ENCODE measurements around the gene MUC6. TPM values are rescaled to one million over a fixed set of nuclear protein-coding genes. Genes with fewer than 3 reads are reported as not detected.

The MUC6 gene
- total and polyA plus RNA-seq, 2 donors (not counting 3 experiments of a cell fraction or from before 2014, with no cell fraction given): not detected

- Histone ChIP-seq H3K9me3 (replicated peaks; ENCODE audit: control insufficient read depth, insufficient read depth, low read length) (no peaks in the 10 kb centered on the region), H3K4me3 (replicated peaks in 1 of 3; ENCODE audit: insufficient read depth in 1 of 3, low read depth in 1 of 3, low read length in 3 of 3) (no peak overlapping the region), H3K4me2 (ENCODE audit: insufficient read depth, low read length) (no peak overlapping the region), H2AFZ (ENCODE audit: low read depth, low read length) (no peak overlapping the region), H3K79me2 (ENCODE audit: control insufficient read depth, insufficient read depth, low read length) (no peaks in the 10 kb centered on the region), H3K27me3 (ENCODE audit: control insufficient read depth in 2 of 2, insufficient read depth in 2 of 2, low read length in 2 of 2) (peaks cover 2 to 4% of the 10 kb centered on the region in 2 experiments), H3K9me1 (replicated peaks; ENCODE audit: control insufficient read depth, extremely low read depth, insufficient read depth, low read length) (no peaks in the 10 kb centered on the region), H3K36me3 (ENCODE audit: control insufficient read depth in 2 of 2, extremely low read depth in 1 of 2, insufficient read depth in 2 of 2, low read length in 2 of 2) (no peaks in the 10 kb centered on the region), H4K20me1 (replicated peaks; ENCODE audit: control insufficient read depth, extremely low read depth, insufficient read depth, low read length) (no peaks in the 10 kb centered on the region), H3K4me1 (ENCODE audit: control insufficient read depth, extremely low read depth, insufficient read depth, low read length) (no peaks in the 10 kb centered on the region), H3K27ac (ENCODE audit: insufficient read depth, low read depth, low read length) (no peak overlapping the region), H3K9ac (replicated peaks; ENCODE audit: extremely low read depth, insufficient read depth, low read length) (no peak overlapping the region)
- intact Hi-C loops (cut with micrococcal nuclease): loop anchor here (5.0 kb wide), 1 partner anchor 140 kb away; the partner anchor contains the start of gene CHID1
- no peak for DNase-seq (ENCODE audit: low read depth, low spot score)
- dilution Hi-C loops (cut with MboI; ENCODE audit: extremely low pct_ligation_motif_present, low sequenced_read_pairs): no loop called here
- FAIRE-seq: no peak
- CTCF ChIA-PET: interaction anchor here (0.9 to 4.9 kb wide), 8 partner anchors 152 to 212 kb away, joined by 3 to 46 read pairs (median 6); partner anchors contain the start of gene TSPAN4
- POLR2A ChIA-PET: no interaction called here
- BruUV-seq (replicated peaks): no TSS peak
- TF ChIP-seq EZH2 (IDR thresholded peaks at IDR 0.05; ENCODE audit: borderline replicate concordance, low read depth, low read length, severe bottlenecking) (no peak), POLR2A (IDR thresholded peaks at IDR 0.05; ENCODE audit: low read depth, low read length) (no peak), MAX (IDR thresholded peaks at IDR 0.05; ENCODE audit: insufficient read depth, insufficient read length) (no peak), POLR2AphosphoS5 (IDR thresholded peaks at IDR 0.05; ENCODE audit: insufficient read depth, low read depth, low read length) (no peak), CTCF (IDR thresholded peaks at IDR 0.05; ENCODE audit: extremely low read depth in 1 of 2, insufficient read depth in 1 of 2, low read depth in 1 of 2, low read length in 2 of 2) (no peak), FOS (IDR thresholded peaks at IDR 0.05; ENCODE audit: borderline replicate concordance, insufficient read depth, low read length) (no peak), MYC (IDR thresholded peaks at IDR 0.05; ENCODE audit: low read depth, low read length) (no peak)
Measured at GRCh38 chr11:1052133-1053011, 15.9 kb upstream of the MUC6 start.
